Left cardiac atrium (tissue), 4 donors: ENCODE results near the gene SCGB3A2. TPM values are rescaled to one million over a fixed set of nuclear protein-coding genes. Genes with fewer than 3 reads are reported as not detected.

Source experiments
- ATAC-seq, 2 donors: fragments of 200-7000 bp; cut with Tn5 transposase; one replicate each; pipeline ENCODE4 v1.9.1; 2020; ENCODE audit warnings: mild to moderate bottlenecking in 2 of 2, moderate library complexity in 2 of 2
- DNase-seq: peaks from one replicate; pipeline ENCODE4 v3.0.0-alpha.2; 2020
- intact Hi-C, 2 donors: fragments of 100-400 bp; cut with DNase I; formaldehyde crosslinking; loops; one replicate each; pipeline versions ENCODE4 v1.14.1 to v1.15.1; 2022 to 2023
- long read RNA-seq: library from polyadenylated mRNA; unstranded; transcript quantifications from one replicate; pipeline ENCODE4 v2.0.0, GENCODE V29; 2021
- total RNA-seq, 2 donors: library from RNA; stranded (reverse); fragmentation: NEBNext Ultra II Directional; extraction: Animal tissue kit (Norgen Biotek cat#: 25700); gene quantifications; one replicate each; pipeline ENCODE4 v1.2.1, GENCODE V29; 2021
- donor health status: DM: no; HTN: yes; CAD: no.
- donor health status: DM: no; HTN: yes; CAD: no; lungs with severe emphysema.
- donor health status: DM: yes; HTN: yes; CAD: no.
- donor health status: Dilated cardiomyopathy.

The SCGB3A2 gene, protein sequence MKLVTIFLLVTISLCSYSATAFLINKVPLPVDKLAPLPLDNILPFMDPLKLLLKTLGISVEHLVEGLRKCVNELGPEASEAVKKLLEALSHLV
- total RNA-seq, result not detected
- long read RNA-seq, result 0 reads

DNA sequence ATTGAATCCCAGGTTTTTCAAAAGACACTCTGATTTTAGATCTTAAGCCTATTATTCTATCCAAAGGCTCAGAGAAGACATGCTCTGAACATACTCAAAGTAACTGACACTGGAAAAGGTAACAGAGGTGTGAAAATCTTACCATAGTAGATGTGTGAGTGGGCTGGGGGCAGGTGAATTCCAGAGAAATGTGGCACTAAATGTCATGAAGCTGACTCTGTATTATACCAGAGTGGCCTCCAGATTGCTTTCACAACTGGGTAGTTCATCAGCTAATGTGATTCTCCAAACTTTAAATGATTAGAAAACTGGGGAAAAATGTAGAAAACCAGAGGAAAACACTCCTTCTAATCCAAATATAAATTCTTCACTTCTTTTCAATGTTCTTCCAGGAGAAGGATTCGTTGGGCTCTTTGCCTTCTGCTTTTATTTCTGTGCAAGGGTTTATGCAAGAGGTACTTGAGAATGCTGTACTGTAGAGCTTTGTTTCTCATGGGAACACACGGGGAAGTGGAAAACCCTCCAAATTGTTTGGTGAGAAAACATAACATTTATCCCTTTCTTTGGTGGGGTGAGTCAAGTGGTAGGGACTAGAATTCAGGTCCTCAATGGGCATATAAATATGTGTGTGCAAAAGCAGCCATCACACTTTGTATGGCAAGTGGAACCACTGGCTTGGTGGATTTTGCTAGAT is at the start of gene SCGB3A2:
SCGB3A2 (plus strand) TSS at position 646 of the 694 bp plus-strand sequence. CDS start 93 bp downstream, outside the sequence.
- intact Hi-C loops, result no loop called here
- ATAC-seq (no peak), DNase-seq (no peak)

- intact Hi-C loops, result loop anchor here in 1 of 2 donors (5.0 kb wide), 1 partner anchor 198 kb away; no protein-coding TSS in a partner anchor
- ATAC-seq, result no peak
- DNase-seq, result no peak
Observed at GRCh38 chr5:147830035-147830434, 48.5 kb upstream of the SCGB3A2 start.

GRCh38 chr5:147831465-147831864 is 47.0 kb upstream of the SCGB3A2 start, which contains the start of gene SPINK1:
TSS of gene SPINK1 (minus strand) at chr5:147831671. CDS start at chr5:147831577, 94 bp downstream.
- DNase-seq, result no peak
- intact Hi-C loops, result loop anchor here in 1 of 2 donors (5.0 kb wide), 1 partner anchor 199 kb away; no protein-coding TSS in a partner anchor
- no peak for ATAC-seq

- intact Hi-C loops, result loop anchor here in 1 of 2 donors (5.0 kb wide), 1 partner anchor 200 kb away; no protein-coding TSS in a partner anchor
- DNase-seq (no peak), ATAC-seq (no peak)
Observed at GRCh38 chr5:147832541-147832940, 46.0 kb upstream of the SCGB3A2 start.

DNA sequence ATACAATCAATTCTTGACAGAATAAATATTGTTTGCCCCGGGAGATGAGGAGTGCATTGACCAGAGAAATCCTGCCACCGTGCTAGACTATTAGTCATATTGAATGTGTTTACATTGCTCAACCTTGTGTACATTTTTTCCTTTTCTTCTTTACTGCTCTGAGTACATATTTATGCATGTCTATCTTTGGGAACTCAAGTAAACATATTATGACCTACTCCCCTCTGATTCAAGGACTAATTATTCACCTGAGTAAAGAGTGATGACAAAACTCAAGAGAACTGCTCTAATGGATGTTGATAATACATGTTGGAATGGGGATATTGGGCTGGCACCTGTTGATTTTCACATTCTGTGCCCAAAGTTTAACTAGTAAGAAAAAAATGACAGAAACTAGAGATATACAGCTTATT is 43.1 kb upstream of the SCGB3A2 start:
- intact Hi-C loops, result no loop called here
- no peak for ATAC-seq
- no peak for DNase-seq

GRCh38 chr5:147836439-147836838 is 42.1 kb upstream of the SCGB3A2 start:
- no peak for DNase-seq
- intact Hi-C loops, result no loop called here
- ATAC-seq, result no peak

DNA sequence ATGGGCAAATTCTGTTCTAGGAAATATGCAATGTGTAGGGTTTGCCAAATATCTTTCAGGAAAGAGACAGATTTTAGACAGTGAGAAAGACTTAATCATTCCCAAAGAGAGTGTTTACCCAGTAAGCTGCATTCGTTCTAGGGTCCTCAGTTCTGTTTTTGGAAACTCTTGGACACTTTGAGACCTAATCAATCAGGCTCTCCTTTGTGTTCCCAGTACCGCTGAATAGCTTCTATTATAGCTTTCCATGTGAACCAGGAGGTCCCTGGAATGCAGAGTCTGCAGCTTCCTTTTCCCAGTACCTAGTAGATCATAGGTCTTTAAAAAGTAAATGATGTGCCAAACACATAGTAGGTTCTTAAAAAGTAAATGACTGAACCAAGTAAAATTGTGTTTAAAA is 35.6 kb upstream of the SCGB3A2 start:
- ATAC-seq (no peak), DNase-seq (no peak)
- intact Hi-C loops, result no loop called here

- no peak for DNase-seq
- intact Hi-C loops, result no loop called here
- no peak for ATAC-seq
Observed at GRCh38 chr5:147844846-147845245, 33.7 kb upstream of the SCGB3A2 start.

DNA sequence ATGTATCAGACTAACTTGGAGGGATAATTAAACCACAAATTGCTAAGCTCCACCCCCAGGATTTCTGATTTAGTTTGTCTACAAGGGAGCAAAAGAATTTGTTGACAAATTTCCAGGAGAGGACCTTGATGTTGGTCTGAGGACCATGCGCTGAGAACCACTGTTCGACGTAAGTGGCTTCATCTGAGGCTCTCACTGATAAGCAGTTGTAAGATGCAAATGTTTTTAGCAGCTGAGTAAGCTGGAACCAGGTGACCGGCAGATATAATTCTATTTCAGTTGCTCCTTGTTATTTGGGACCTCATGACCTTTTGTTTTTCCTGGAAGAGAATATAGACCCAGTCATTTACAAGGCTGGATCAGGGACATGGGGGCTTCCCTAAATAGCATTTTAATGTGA is 32.9 kb upstream of the SCGB3A2 start:
- DNase-seq (no peak), ATAC-seq (no peak)
- intact Hi-C loops, result no loop called here

DNA sequence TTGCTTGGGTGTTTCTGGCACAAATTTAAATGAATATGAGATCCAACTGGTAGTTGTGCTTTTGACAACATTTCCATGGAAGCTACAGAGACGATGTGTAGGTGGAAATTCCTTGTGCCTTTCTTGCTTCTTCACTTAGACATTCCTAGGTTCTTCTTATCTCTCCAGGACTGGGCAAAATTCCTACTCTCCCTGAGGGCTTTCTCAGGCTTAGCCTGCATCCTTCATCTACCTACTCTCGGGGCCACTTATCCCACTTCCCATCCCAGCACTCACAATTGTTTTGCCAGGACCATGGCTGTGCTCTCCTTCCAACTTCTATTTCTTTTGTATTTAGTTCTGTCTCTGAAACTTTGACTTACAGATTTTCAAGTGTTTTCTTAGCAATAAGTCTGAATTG is 29.3 kb upstream of the SCGB3A2 start:
- intact Hi-C loops, result no loop called here
- ATAC-seq (no peak), DNase-seq (no peak)

GRCh38 chr5:147851578-147851977 is 26.9 kb upstream of the SCGB3A2 start:
- no peak for DNase-seq

DNA sequence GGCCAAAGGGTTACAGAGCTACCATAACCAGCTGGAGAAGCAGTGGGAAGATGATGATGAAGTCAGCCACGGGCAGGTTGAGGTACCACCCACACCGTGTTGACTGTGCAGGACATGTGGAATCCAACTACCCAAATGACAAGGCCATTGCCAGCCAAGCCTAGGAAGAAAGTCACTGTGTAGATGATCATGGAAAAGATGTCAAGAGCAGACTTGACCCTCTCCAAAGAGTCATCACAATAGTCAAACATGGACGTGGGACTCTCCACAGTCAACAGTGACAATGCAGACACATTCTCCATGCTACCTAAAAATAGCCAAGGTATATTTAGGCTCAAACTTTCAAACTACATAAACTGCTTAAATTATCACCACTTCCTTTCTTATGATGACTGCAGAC is 26.1 kb upstream of the SCGB3A2 start:
- ATAC-seq (no peak), DNase-seq (no peak)
- intact Hi-C loops, result no loop called here

More at GRCh38 chr5:147851578-147851977, 26.9 kb upstream of the SCGB3A2 start:
- intact Hi-C loops, result no loop called here
- no peak for ATAC-seq

DNA sequence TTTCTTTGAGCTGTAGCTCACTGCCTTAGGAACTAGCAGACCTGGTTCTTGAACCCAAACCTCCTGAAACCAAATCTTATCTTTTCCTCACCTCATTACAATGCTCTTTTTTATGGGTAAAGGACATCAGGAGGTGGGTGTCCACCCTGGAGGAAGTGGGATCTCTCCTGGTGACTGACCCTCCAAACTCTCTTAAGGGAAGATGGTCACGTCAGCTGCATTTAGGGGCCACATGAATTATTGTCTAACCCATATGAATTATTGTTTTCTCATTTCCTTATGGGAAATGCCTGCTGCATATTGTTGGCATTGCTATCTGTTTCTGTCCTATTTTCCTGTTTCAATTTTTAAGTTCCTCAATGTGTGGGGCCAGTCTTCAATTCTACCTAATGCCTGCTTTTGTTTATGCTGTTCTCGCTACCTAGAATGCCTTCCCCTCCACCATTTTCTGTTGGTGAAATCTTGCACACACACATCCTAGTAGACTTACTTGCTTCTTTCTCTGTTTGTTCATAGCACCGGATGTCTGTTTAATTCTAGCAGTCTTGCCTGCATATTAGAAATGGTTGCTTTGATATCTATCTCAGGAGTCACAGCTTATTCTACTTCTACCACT is 25.0 kb upstream of the SCGB3A2 start:
- intact Hi-C loops, result no loop called here
- ATAC-seq (no peak), DNase-seq (no peak)

- ATAC-seq (no peak), DNase-seq (no peak)
- intact Hi-C loops, result no loop called here
Observed at GRCh38 chr5:147854331-147854730, 24.2 kb upstream of the SCGB3A2 start.

DNA sequence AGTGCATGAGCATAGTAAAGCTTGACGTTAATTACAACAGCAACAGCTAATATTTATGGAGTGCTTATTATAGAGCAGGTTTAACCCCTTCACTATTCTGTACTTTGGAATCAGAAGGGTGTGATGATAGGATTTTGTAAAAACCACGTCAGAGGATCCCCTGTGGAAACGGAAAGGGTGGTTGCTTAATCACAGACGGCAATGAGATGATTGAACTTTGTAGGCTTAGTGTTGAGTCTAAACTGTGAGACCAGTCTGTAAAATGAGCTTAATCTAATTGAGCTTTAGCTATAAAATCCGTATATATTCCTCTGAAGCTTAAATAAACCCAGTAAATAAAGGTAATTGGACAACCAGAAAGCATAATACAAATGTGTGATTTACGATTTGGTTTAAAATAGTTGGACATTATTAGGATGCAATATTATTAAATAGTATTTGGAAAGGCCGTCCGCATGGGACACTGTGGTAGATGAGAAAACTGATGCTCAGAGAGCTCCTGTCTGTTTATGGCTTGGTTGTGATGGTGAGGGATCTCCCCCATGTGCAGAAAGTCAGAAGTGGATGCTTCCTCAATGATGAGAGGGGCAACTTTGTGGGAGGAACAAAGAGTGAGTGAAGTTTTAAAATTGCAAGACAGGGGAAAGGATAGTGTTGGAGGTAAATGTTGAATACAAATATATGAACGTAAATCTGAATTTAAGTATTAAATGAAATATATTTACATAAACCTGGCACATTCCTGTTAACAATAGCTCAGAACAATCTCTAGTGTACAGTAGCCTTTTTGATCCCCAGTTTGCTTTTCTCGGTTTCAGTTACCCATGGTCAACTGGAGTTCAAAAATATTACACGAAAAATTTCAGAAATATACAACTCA is 23.4 kb upstream of the SCGB3A2 start:
- DNase-seq (no peak), ATAC-seq (no peak)
- intact Hi-C loops, result no loop called here

GRCh38 chr5:147855774-147856069 is 22.8 kb upstream of the SCGB3A2 start:
- ATAC-seq (no peak), DNase-seq (no peak)
- intact Hi-C loops, result loop anchor here in 1 of 2 donors (2.0 kb wide), 1 partner anchor 79 kb away; no protein-coding TSS in a partner anchor

GRCh38 chr5:147856801-147857200 is 21.7 kb upstream of the SCGB3A2 start:
- intact Hi-C loops, result loop anchor here in 1 of 2 donors (2.0 kb wide), 1 partner anchor 78 kb away; no protein-coding TSS in a partner anchor
- no peak for DNase-seq
- ATAC-seq, result no peak

GRCh38 chr5:147857302-147858129 is 21.0 kb upstream of the SCGB3A2 start:
- DNase-seq, result peak; percentile 58
- ATAC-seq, result peak; percentile 49 to 50
- intact Hi-C loops, result loop anchor here in 1 of 2 donors (2.0 kb wide), 1 partner anchor 77 kb away; no protein-coding TSS in a partner anchor

DNA sequence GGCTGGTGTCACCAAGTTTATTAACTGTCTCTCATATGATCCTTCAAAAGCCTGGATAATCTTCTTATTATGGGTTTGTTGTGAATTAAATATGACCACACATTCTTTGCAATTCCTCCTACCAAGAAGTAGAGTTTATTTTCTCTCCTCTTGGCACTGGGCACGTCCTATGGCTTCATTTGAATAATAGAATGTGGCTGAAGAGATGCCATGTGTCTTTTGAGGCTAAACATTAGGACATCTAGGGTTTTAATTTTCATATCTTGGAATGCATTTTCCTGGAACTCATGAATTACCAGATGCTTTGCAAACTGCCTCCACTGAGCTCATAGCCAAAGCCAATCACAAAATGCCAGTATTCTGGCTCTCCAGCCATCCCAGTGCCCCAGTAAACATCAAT is 19.9 kb upstream of the SCGB3A2 start:
- ATAC-seq (no peak), DNase-seq (no peak)
- intact Hi-C loops, result no loop called here
